ENCODE measurements around the gene AMPD2. TPM values are rescaled to one million over a fixed set of nuclear protein-coding genes. Genes with fewer than 3 reads are reported as not detected.
A peak's percentile ranks its signal among the peaks of the same experiment; 100 is the strongest.

Gene AMPD2
- total RNA-seq, 3 donors from 2014 or later (not counting 1 experiment from before 2014, with no cell fraction given): 200 to 271 (median 243) TPM

DNA sequence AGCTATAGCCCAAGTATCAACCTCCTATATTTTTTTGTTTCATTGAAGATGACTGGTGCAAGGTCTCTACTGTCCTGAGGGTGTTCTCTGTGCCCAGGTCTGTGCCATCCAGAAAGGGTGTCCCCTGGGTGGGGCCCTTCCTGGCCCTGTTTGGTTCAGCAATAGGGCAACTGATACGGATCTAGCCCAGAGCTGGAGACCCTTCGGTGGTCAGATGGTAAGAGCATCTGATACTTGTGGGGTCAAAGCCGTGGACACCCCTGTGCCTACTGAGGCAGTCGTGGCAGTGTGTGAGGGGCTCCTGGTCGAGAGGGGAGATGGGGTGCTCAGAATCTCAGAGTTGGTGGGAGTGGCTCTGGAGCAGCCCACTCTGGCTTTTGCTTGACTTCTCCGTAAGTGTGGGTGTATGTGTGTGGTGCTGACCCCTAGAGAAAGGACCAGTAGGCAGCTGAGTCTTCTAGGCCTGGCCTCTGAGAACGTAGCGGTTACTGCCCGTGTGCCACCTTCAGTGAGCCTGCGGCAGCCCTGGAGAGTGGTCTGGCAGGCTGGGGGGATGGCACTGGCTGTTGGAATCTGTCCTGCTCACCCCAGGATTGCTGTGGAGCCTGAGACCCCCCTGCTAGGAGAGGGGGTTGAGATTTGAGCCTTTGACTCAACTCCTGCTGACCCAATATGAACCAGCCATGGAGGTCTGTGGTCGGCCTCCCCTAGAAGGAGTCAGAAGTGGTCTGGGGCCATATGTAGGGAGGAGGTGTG lies 2.7 kb downstream of the AMPD2 start:
- Histone ChIP-seq H3K27ac (ENCODE audit: low read length) (no peak overlapping the region), H3K4me3 (ENCODE audit: low read length) (no peak overlapping the region), H3K36me3 (ENCODE audit: control insufficient read depth, insufficient read depth, low read length) (peaks cover 15% of the 10 kb centered on the region), H3K9me3 (ENCODE audit: control insufficient read depth, insufficient read depth, low read length) (no peaks in the 10 kb centered on the region), H3K4me1 (ENCODE audit: control insufficient read depth, insufficient read depth, low read length) (peaks cover 58% of the 10 kb centered on the region), H3K27me3 (ENCODE audit: control insufficient read depth, insufficient read depth, low read length) (no peaks in the 10 kb centered on the region)
- 83% methylated on average over 11 of the region's 11 CpGs for WGBS (ENCODE audit: insufficient coverage)
- Mint-ChIP-seq H3K9me3 (no peaks in the 10 kb centered on the region), H3K4me1 (peaks cover 39 to 69% of the 10 kb centered on the region in 2 donors), H3K27me3 (ENCODE audit: low read depth in 2 of 2) (no peaks in the 10 kb centered on the region), H3K4me3 (peak overlapping the region; percentile 99), H3K27ac (peak overlapping the region; percentile 93 to 99), H3K36me3 (no peaks in the 10 kb centered on the region)
- TF ChIP-seq, protein P1, sequence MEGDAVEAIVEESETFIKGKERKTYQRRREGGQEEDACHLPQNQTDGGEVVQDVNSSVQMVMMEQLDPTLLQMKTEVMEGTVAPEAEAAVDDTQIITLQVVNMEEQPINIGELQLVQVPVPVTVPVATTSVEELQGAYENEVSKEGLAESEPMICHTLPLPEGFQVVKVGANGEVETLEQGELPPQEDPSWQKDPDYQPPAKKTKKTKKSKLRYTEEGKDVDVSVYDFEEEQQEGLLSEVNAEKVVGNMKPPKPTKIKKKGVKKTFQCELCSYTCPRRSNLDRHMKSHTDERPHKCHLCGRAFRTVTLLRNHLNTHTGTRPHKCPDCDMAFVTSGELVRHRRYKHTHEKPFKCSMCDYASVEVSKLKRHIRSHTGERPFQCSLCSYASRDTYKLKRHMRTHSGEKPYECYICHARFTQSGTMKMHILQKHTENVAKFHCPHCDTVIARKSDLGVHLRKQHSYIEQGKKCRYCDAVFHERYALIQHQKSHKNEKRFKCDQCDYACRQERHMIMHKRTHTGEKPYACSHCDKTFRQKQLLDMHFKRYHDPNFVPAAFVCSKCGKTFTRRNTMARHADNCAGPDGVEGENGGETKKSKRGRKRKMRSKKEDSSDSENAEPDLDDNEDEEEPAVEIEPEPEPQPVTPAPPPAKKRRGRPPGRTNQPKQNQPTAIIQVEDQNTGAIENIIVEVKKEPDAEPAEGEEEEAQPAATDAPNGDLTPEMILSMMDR (IDR thresholded peaks at IDR 0.05): no peak
- no peak for ATAC-seq
- intact Hi-C loops (cut with micrococcal nuclease): no loop called here
- DNase-seq: no peak

DNA sequence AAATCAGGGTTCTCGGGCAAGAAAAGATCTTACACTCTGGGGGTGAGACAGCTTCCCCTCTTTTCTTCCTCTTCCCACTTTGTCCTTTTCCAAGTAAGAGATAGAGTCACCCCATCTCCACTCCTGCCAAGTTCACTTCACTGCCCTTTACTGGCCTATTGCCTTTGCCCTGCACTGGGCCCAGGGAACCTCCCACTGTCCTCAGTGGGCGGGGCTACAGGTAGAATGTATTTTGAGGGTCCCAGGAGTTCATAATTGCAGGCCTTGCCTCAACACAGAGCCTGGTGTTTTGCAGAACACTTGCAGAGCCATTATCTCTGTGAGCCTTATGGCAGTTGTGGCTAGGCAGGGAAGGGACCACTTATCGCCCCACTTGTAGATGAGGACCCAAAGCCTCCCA lies 3.3 kb downstream of the AMPD2 start:
- no peaks in the 10 kb centered on the region for H3K36me3 Mint-ChIP-seq
- H3K4me3 ChIP-seq (ENCODE audit: low read length): no peak overlapping the region
- DNase-seq (no peak), ATAC-seq (no peak)
- intact Hi-C loops (cut with micrococcal nuclease): no loop called here
- peaks cover 21% of the 10 kb centered on the region for H3K36me3 ChIP-seq (ENCODE audit: control insufficient read depth, insufficient read depth, low read length)
- H3K27me3 ChIP-seq (ENCODE audit: control insufficient read depth, insufficient read depth, low read length): no peaks in the 10 kb centered on the region
- peaks cover 39 to 69% of the 10 kb centered on the region in 2 donors for H3K4me1 Mint-ChIP-seq
- H3K27ac Mint-ChIP-seq: peak overlapping the region in 1 of 2 donors; percentile 99
- H3K9me3 ChIP-seq (ENCODE audit: control insufficient read depth, insufficient read depth, low read length): no peaks in the 10 kb centered on the region
- WGBS (ENCODE audit: insufficient coverage): 92% methylated on average over 3 of the region's 3 CpGs
- H3K9me3 Mint-ChIP-seq: no peaks in the 10 kb centered on the region
- no peaks in the 10 kb centered on the region for H3K27me3 Mint-ChIP-seq (ENCODE audit: low read depth in 2 of 2)
- H3K4me1 ChIP-seq (ENCODE audit: control insufficient read depth, insufficient read depth, low read length): peaks cover 58% of the 10 kb centered on the region
- TF ChIP-seq, protein P1 (IDR thresholded peaks at IDR 0.05): no peak
- H3K4me3 Mint-ChIP-seq: no peak overlapping the region
- H3K27ac ChIP-seq (ENCODE audit: low read length): no peak overlapping the region

DNA sequence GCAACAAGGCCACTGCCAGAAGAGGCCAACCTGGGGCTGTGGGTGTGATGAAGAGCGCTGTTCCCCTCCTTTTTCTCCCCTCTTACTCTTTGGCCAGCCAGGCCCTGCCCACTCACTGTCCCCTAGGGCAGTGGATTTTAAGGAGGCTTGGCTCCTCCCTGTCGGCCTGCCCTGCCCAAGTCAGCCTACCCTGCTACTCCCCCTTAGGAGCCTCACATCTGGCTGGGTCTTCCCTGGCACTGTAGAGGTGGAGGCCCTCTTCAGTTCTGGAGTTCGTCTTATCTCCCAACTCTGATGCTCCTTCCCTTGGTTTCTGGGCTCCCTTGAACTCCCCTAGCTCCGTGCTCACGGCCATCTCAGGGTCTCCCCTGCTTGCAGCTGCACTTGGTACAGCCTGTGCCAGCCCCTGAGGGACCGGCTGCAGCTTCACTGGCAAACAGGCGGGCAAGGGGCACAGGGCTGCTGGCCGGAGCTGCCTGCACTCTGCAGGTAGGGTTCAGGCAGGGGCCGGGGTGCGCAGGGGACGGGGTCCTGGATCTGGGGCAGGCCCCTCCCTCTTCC lies 4.0 kb downstream of the AMPD2 start:
- H3K4me3 Mint-ChIP-seq: peak overlapping the region; percentile 25
- no peaks in the 10 kb centered on the region for H3K27me3 Mint-ChIP-seq (ENCODE audit: low read depth in 2 of 2)
- 58% methylated on average over 11 of the region's 11 CpGs for WGBS (ENCODE audit: insufficient coverage)
- intact Hi-C loops (cut with micrococcal nuclease): no loop called here
- TF ChIP-seq, protein P1 (IDR thresholded peaks at IDR 0.05): no peak
- H3K9me3 Mint-ChIP-seq: no peaks in the 10 kb centered on the region
- peaks cover 57% of the 10 kb centered on the region for H3K4me1 ChIP-seq (ENCODE audit: control insufficient read depth, insufficient read depth, low read length)
- peaks cover 29% of the 10 kb centered on the region for H3K36me3 ChIP-seq (ENCODE audit: control insufficient read depth, insufficient read depth, low read length)
- peak overlapping the region; percentile 56 to 65 for H3K27ac Mint-ChIP-seq
- H3K4me3 ChIP-seq (ENCODE audit: low read length): no peak overlapping the region
- no peak for ATAC-seq
- H3K27ac ChIP-seq (ENCODE audit: low read length): no peak overlapping the region
- peaks cover 39 to 65% of the 10 kb centered on the region in 2 donors for H3K4me1 Mint-ChIP-seq
- H3K27me3 ChIP-seq (ENCODE audit: control insufficient read depth, insufficient read depth, low read length): no peaks in the 10 kb centered on the region
- no peaks in the 10 kb centered on the region for H3K36me3 Mint-ChIP-seq
- DNase-seq: peak in 1 of 2 donors; percentile 12
- no peaks in the 10 kb centered on the region for H3K9me3 ChIP-seq (ENCODE audit: control insufficient read depth, insufficient read depth, low read length)
